ENCODE data around the gene CDAN1.
"Not testable (repeated sequence)": the region's sequence is repeated elsewhere in the genome, so short reads cannot be mapped to it uniquely, and the experiment has no call there.

GRCh38 chr15:42761813-42762212 is 24.9 kb upstream of the CDAN1 start:
- TF ChIP-seq CTCF, POLR2A (IDR thresholded peaks at IDR 0.05): not testable (repeated sequence)
